CD1c-positive myeloid dendritic cell (primary cell): Measurements from ENCODE around the gene ELF4.

Experiments used
- DNase-seq: peaks from one replicate; pipeline ENCODE4 v3.0.0-alpha.2; 2016; ENCODE audit errors: extremely low spot score

The ELF4 gene

GRCh38 chrX:130083656-130084382 is 26.5 kb downstream of the ELF4 start:
- DNase-seq, result peak; percentile 79

- no peak for DNase-seq
These were observed 27.2 kb downstream of the ELF4 start for GRCh38 chrX:130083107-130083490.

GRCh38 chrX:130082244-130083106 is 27.8 kb downstream of the ELF4 start:
- DNase-seq, result peak; percentile 86

- no peak for DNase-seq
These were observed 28.8 kb downstream of the ELF4 start for GRCh38 chrX:130081421-130082045.

- DNase-seq, result no peak
These were observed 29.4 kb downstream of the ELF4 start for GRCh38 chrX:130080791-130081367.

- peak; percentile 70 for DNase-seq
These were observed 30.4 kb downstream of the ELF4 start for GRCh38 chrX:130079824-130080406.

GRCh38 chrX:130075777-130076176 is 34.5 kb downstream of the ELF4 start:
- DNase-seq, result no peak

GRCh38 chrX:130072345-130072740 is 38.0 kb downstream of the ELF4 start:
- DNase-seq, result no peak

- DNase-seq, result no peak
These were observed 38.5 kb downstream of the ELF4 start for GRCh38 chrX:130071611-130072344.

GRCh38 chrX:130066975-130067615 is 43.2 kb downstream of the ELF4 start:
- no peak for DNase-seq

- peak; percentile 83 for DNase-seq
These were observed 49.9 kb downstream of the ELF4 start for GRCh38 chrX:130060122-130061069.

GRCh38 chrX:130058652-130059051 is 51.6 kb downstream of the ELF4 start:
- no peak for DNase-seq

- no peak for DNase-seq
These were observed 53.1 kb downstream of the ELF4 start for GRCh38 chrX:130057209-130057608.

- no peak for DNase-seq
These were observed 54.4 kb downstream of the ELF4 start for GRCh38 chrX:130055899-130056298.

- no peak for DNase-seq
These were observed 55.2 kb downstream of the ELF4 start for GRCh38 chrX:130055103-130055502.

GRCh38 chrX:130053236-130053635 is 57.1 kb downstream of the ELF4 start:
- DNase-seq, result no peak

GRCh38 chrX:130051176-130051845 is 59.0 kb downstream of the ELF4 start:
- no peak for DNase-seq

- DNase-seq, result no peak
These were observed 60.5 kb downstream of the ELF4 start for GRCh38 chrX:130049821-130050220.

- no peak for DNase-seq
These were observed 61.5 kb downstream of the ELF4 start for GRCh38 chrX:130048686-130049222.
